Duodenal mucosa (tissue), 2 donors: ENCODE results near the gene SLC1A7.

Experiments
- H3K27ac ChIP-seq: one replicate; pipeline ENCODE4 v1.7.0; 2013; ENCODE audit warnings: low read depth, low read length
- H3K27me3 ChIP-seq, 2 donors: one replicate each; pipeline ENCODE4 v1.7.0; 2013; ENCODE audit warnings: low read length in 2 of 2, control low read depth in 1 of 2; ENCODE audit not compliant: insufficient read depth in 2 of 2, control insufficient read depth in 1 of 2
- H3K36me3 ChIP-seq, 2 donors: one replicate each; pipeline ENCODE4 v1.7.0; 2013; ENCODE audit warnings: low read length in 2 of 2, control low read depth in 1 of 2; ENCODE audit not compliant: insufficient read depth in 2 of 2, control insufficient read depth in 1 of 2
- H3K4me1 ChIP-seq, 2 donors: one replicate each; pipeline ENCODE4 v1.7.0; 2013; ENCODE audit warnings: low read length in 2 of 2, control low read depth in 1 of 2; ENCODE audit not compliant: insufficient read depth in 2 of 2, control insufficient read depth in 1 of 2
- H3K4me3 ChIP-seq, 2 donors: one replicate each; pipeline ENCODE4 v1.7.0; 2013; ENCODE audit warnings: low read length in 2 of 2, low read depth in 1 of 2
- H3K9ac ChIP-seq, 2 donors: one replicate each; pipeline ENCODE4 v1.7.0; 2013; ENCODE audit warnings: low read length in 2 of 2, low read depth in 1 of 2
- H3K9me3 ChIP-seq, 2 donors: one replicate each; pipeline ENCODE4 v1.7.0; 2013; ENCODE audit warnings: low read length in 2 of 2, control low read depth in 1 of 2; ENCODE audit not compliant: control insufficient read depth in 1 of 2

Gene SLC1A7

DNA sequence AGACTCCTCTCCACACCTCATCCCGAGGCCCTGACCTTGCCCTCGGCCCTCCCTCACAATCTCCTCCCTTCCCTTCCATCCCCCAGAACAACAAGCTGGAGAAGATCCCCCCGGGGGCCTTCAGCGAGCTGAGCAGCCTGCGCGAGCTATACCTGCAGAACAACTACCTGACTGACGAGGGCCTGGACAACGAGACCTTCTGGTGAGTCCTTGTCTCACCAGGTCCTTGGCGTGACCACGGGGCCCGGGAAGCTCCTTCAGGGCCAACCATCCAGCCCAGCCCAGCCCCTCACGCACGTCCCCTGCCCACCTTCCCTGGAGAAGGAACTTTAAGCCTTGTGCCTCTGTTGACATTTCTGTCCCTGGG lies 64.9 kb downstream of the SLC1A7 start:
- H3K4me3 ChIP-seq: no peak overlapping the region
- H3K27ac ChIP-seq: no peak overlapping the region
- H3K9ac ChIP-seq: no peak overlapping the region
- no peaks in the 10 kb centered on the region for H3K9me3 ChIP-seq
- H3K27me3 ChIP-seq: no peaks in the 10 kb centered on the region
- peaks cover 0 to 2% of the 10 kb centered on the region in 2 donors for H3K36me3 ChIP-seq
- peaks cover 7 to 8% of the 10 kb centered on the region in 2 donors for H3K4me1 ChIP-seq

- Histone ChIP-seq H3K9ac (no peak overlapping the region), H3K4me1 (peaks cover 7 to 8% of the 10 kb centered on the region in 2 donors), H3K9me3 (no peaks in the 10 kb centered on the region), H3K27me3 (no peaks in the 10 kb centered on the region), H3K27ac (no peak overlapping the region), H3K4me3 (no peak overlapping the region), H3K36me3 (no peaks in the 10 kb centered on the region)
These were observed 65.5 kb downstream of the SLC1A7 start for GRCh38 chr1:53076721-53077598.

GRCh38 chr1:53076165-53076564 lies 66.3 kb downstream of the SLC1A7 start:
- Histone ChIP-seq H3K4me1 (peaks cover 7 to 8% of the 10 kb centered on the region in 2 donors), H3K27ac (no peak overlapping the region), H3K27me3 (no peaks in the 10 kb centered on the region), H3K4me3 (no peak overlapping the region), H3K9me3 (no peaks in the 10 kb centered on the region), H3K9ac (no peak overlapping the region), H3K36me3 (no peaks in the 10 kb centered on the region)

GRCh38 chr1:53075761-53076163 lies 66.7 kb downstream of the SLC1A7 start:
- H3K9ac ChIP-seq: no peak overlapping the region
- peaks cover 7 to 8% of the 10 kb centered on the region in 2 donors for H3K4me1 ChIP-seq
- H3K27ac ChIP-seq: no peak overlapping the region
- H3K9me3 ChIP-seq: no peaks in the 10 kb centered on the region
- no peak overlapping the region for H3K4me3 ChIP-seq
- no peaks in the 10 kb centered on the region for H3K36me3 ChIP-seq
- H3K27me3 ChIP-seq: no peaks in the 10 kb centered on the region

GRCh38 chr1:53075206-53075605 lies 67.2 kb downstream of the SLC1A7 start:
- H3K36me3 ChIP-seq: no peaks in the 10 kb centered on the region
- peaks cover 7 to 8% of the 10 kb centered on the region in 2 donors for H3K4me1 ChIP-seq
- no peaks in the 10 kb centered on the region for H3K9me3 ChIP-seq
- H3K27ac ChIP-seq: no peak overlapping the region
- H3K27me3 ChIP-seq: no peaks in the 10 kb centered on the region
- H3K9ac ChIP-seq: no peak overlapping the region
- H3K4me3 ChIP-seq: no peak overlapping the region

DNA sequence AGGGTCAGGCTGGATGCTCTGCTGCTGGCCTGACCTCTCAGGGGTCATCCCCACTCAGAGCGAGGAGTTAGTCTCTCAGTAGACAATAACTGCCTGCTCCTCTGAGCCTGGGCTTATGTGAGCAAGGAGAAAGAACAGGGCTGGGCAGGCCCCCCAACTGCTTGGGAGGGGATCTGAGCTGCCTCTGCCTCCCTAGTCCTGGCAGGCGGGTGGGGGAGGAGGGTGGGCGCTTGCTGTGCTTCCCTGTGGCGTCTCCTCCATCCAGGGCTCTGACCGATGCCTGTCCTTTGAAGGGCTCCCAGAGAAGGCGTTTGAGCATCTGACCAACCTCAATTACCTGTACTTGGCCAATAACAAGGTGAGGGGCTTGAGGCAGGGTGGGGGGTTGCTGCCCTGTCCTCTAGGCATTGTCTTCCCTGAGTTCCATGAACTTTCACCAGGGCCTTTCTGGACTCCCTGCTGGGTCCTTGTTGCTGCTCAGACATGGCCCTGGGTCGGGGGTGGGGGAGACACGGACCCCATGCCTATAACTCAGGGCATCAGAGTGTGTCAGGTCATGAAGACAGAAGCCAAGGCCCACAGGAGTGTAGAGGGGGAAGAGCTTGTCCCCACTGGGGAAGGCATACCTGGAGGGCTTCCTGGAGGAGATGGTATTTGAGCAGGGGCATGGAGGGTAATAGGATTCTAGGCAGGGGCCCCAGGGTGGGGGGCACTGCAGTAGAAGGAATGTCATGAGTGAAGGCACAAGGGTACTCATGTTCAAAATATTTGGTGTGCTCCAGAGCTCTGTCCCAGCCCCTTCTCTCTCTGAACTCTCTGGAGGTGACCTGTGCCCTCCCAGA lies 67.9 kb downstream of the SLC1A7 start:
- H3K4me3 ChIP-seq: no peak overlapping the region
- peaks cover 7 to 8% of the 10 kb centered on the region in 2 donors for H3K4me1 ChIP-seq
- H3K27me3 ChIP-seq: no peaks in the 10 kb centered on the region
- H3K27ac ChIP-seq: no peak overlapping the region
- no peak overlapping the region for H3K9ac ChIP-seq
- H3K9me3 ChIP-seq: no peaks in the 10 kb centered on the region
- H3K36me3 ChIP-seq: no peaks in the 10 kb centered on the region

DNA sequence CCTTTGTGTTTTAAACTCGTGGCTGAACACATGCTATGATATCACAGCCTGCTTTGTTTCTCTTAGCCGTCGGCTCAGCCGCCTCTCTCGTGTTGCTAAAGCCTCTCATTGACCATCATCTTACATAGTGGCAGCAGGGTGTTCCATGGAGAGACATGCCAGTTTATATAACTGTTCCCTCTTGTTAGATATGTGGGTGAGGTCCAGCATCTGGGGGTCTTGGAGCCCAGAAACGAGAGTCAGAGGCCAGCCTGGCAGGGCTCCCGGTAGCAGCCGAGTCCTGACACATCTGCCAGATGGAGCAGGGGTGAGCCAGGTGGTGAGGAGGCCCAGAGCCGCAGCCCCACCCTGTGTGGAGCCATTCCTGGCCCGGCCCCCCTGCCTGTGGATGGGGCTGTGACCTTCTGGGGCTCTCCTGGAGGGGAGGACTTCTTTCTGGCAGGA lies 68.5 kb downstream of the SLC1A7 start:
- no peaks in the 10 kb centered on the region for H3K27me3 ChIP-seq
- H3K9me3 ChIP-seq: no peaks in the 10 kb centered on the region
- no peak overlapping the region for H3K9ac ChIP-seq
- no peak overlapping the region for H3K27ac ChIP-seq
- no peak overlapping the region for H3K4me3 ChIP-seq
- H3K36me3 ChIP-seq: no peaks in the 10 kb centered on the region
- H3K4me1 ChIP-seq: peaks cover 7 to 8% of the 10 kb centered on the region in 2 donors

DNA sequence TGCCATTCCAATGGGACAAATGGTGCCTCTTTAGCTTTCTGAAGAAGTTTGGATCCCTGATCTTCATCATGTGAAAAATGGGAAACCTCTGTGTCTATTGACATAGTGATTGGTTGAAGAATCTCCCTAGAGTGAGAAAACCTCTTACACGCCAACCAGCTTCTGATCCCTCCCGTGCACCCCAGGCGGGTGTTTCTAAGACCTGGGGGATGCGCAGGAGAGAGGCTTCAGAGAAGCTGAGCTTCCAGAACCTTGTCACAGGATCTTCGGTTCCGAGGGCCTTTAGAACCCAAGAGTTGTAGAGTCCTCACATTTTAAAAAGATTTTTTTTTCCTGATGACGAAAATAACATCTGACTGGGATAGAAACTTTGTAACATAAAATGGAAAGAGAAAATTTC lies 69.2 kb downstream of the SLC1A7 start:
- Histone ChIP-seq H3K4me3 (no peak overlapping the region), H3K27me3 (no peaks in the 10 kb centered on the region), H3K9me3 (no peaks in the 10 kb centered on the region), H3K27ac (no peak overlapping the region), H3K4me1 (peaks cover 7 to 8% of the 10 kb centered on the region in 2 donors), H3K9ac (no peak overlapping the region), H3K36me3 (no peaks in the 10 kb centered on the region)

DNA sequence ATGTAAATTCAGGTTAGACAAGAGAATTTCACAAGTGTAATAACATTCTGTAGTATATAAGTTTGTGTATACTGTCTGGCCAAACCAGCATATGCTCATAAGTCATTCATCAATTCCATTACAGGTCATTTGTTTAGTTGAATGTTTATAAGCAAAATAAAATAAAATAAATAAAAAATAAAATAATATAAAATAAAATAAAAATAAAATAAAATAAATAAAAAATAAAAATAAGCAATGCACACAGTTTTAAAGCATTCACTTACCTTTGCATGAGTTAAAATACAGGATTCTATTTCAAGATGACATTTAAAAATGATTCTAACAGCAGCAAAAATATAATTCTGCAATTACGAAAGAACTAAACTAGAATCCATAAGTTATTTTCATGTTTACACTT lies 70.5 kb downstream of the SLC1A7 start:
- Histone ChIP-seq H3K4me3 (no peak overlapping the region), H3K9me3 (no peaks in the 10 kb centered on the region), H3K27ac (no peak overlapping the region), H3K4me1 (peaks cover 7 to 8% of the 10 kb centered on the region in 2 donors), H3K36me3 (no peaks in the 10 kb centered on the region), H3K9ac (no peak overlapping the region), H3K27me3 (no peaks in the 10 kb centered on the region)
